ENCODE data around the gene RC3H1.
A peak's percentile ranks its signal among the peaks of the same experiment; 100 is the strongest.
"Not testable (repeated sequence)": the region's sequence is repeated elsewhere in the genome, so short reads cannot be mapped to it uniquely, and the experiment has no call there.

Gene RC3H1

GRCh38 chr1:174022080-174022975 is at the start of gene RC3H1:
TSS of gene RC3H1 (minus strand) at chr1:174022357. CDS start at chr1:173992985, 29,372 bp downstream.
- DNase-seq = peak; percentile 92

GRCh38 chr1:174070614-174071013 is 48.5 kb upstream of the RC3H1 start:
- DNase-seq = no peak

GRCh38 chr1:174068000-174068399 is 45.8 kb upstream of the RC3H1 start:
- no peak for DNase-seq

- no peak for DNase-seq
These were observed 37.9 kb upstream of the RC3H1 start for GRCh38 chr1:174060090-174060489.

GRCh38 chr1:174058624-174059023 is 36.5 kb upstream of the RC3H1 start:
- DNase-seq = no peak

- DNase-seq = not testable (repeated sequence)
These were observed 34.5 kb upstream of the RC3H1 start for GRCh38 chr1:174056609-174057008.

GRCh38 chr1:174055797-174056196 is 33.6 kb upstream of the RC3H1 start:
- not testable (repeated sequence) for DNase-seq

- no peak for DNase-seq
These were observed 31.7 kb upstream of the RC3H1 start for GRCh38 chr1:174053826-174054225.

GRCh38 chr1:174052621-174053020 is 30.5 kb upstream of the RC3H1 start:
- DNase-seq = no peak

GRCh38 chr1:174051956-174052355 is 29.8 kb upstream of the RC3H1 start:
- no peak for DNase-seq

GRCh38 chr1:174049514-174049913 is 27.4 kb upstream of the RC3H1 start:
- no peak for DNase-seq

- no peak for DNase-seq
These were observed 22.5 kb upstream of the RC3H1 start for GRCh38 chr1:174044418-174045222.

- DNase-seq = not testable (repeated sequence)
These were observed 20.4 kb upstream of the RC3H1 start for GRCh38 chr1:174042509-174042908.

- no peak for DNase-seq
These were observed 19.2 kb upstream of the RC3H1 start for GRCh38 chr1:174041369-174041768.

GRCh38 chr1:174040387-174040786 is 18.2 kb upstream of the RC3H1 start:
- DNase-seq = no peak

GRCh38 chr1:174039027-174039426 is 16.9 kb upstream of the RC3H1 start:
- no peak for DNase-seq

GRCh38 chr1:174036798-174037197 is 14.6 kb upstream of the RC3H1 start:
- DNase-seq = no peak

GRCh38 chr1:174036204-174036603 is 14.0 kb upstream of the RC3H1 start:
- no peak for DNase-seq

GRCh38 chr1:174032671-174033222 is 10.6 kb upstream of the RC3H1 start:
- no peak for DNase-seq

- DNase-seq = no peak
These were observed 8.9 kb upstream of the RC3H1 start for GRCh38 chr1:174031099-174031498.

- DNase-seq = no peak
These were observed 6.3 kb upstream of the RC3H1 start for GRCh38 chr1:174028495-174028894.

GRCh38 chr1:174023440-174023839 is 1.3 kb upstream of the RC3H1 start:
- no peak for DNase-seq

GRCh38 chr1:174022976-174023277 is 770 bp upstream of the RC3H1 start:
- no peak for DNase-seq

GRCh38 chr1:174021591-174022079 is 522 bp downstream of the RC3H1 start:
- no peak for DNase-seq

All from GOT3 (cell line).